H1 (cell line): ENCODE results near the gene SMURF2. TPM values are rescaled to one million over a fixed set of nuclear protein-coding genes. Genes with fewer than 3 reads are reported as not detected.

Source experiments
- CTCF ChIA-PET: fragments of 300-600 bp; sonication (Branson Sonifier 250); formaldehyde crosslinking; loops from one replicate; lab custom pipeline; 2021; ENCODE audit not compliant: partially characterized antibody; lab: Charles Lee
- POLR2A ChIA-PET: fragments of 300-600 bp; sonication (Branson Sonifier 250); formaldehyde crosslinking; loops from one replicate; lab custom pipeline; 2021; ENCODE audit warnings: inconsistent platforms; ENCODE audit not compliant: partially characterized antibody; lab: Charles Lee
- DNase-seq, 2 experiments: peaks; one replicate each; pipeline versions ENCODE4 v3.0.0 to v3.0.0-alpha.2; 2010 to 2022; ENCODE audit warnings: low spot score in 2 of 2, low read depth in 1 of 2, mixed read lengths in 1 of 2
- FAIRE-seq: peaks from 2 replicates; lab custom pipeline; 2011; peaks lifted over from hg19 to GRCh38; lab: Jason Lieb, UNC
- H2AFZ ChIP-seq: 2 replicates; pipeline ENCODE4 v1.8.1; 2012; ENCODE audit warnings: low read length, inconsistent platforms
- H2AK5ac ChIP-seq: 2 replicates; pipeline ENCODE4 v1.6.1; 2013; ENCODE audit warnings: low read depth, low read length
- H2BK120ac ChIP-seq: replicated peaks from 2 replicates; pipeline ENCODE3; 2013; ENCODE audit warnings: low read depth, low read length, inconsistent platforms
- H2BK12ac ChIP-seq: 2 replicates; pipeline ENCODE4 v1.6.1; 2013; ENCODE audit warnings: low read depth, low read length
- H2BK15ac ChIP-seq: 2 replicates; pipeline ENCODE4 v1.6.1; 2013; ENCODE audit warnings: low read length
- H2BK20ac ChIP-seq: 2 replicates; pipeline ENCODE4 v1.6.1; 2013; ENCODE audit warnings: low read length
- H2BK5ac ChIP-seq: 2 replicates; pipeline ENCODE4 v1.6.1; 2013; ENCODE audit warnings: low read depth, low read length
- H3K14ac ChIP-seq: 2 replicates; pipeline ENCODE4 v1.6.1; 2013; ENCODE audit warnings: inconsistent platforms; ENCODE audit not compliant: insufficient read length
- H3K18ac ChIP-seq: 2 replicates; pipeline ENCODE4 v1.6.1; 2013; ENCODE audit warnings: low read length; ENCODE audit errors: extremely low read depth
- H3K23ac ChIP-seq: 2 replicates; pipeline ENCODE4 v1.6.1; 2013; ENCODE audit warnings: inconsistent platforms; ENCODE audit not compliant: insufficient read length
- H3K23me2 ChIP-seq: 2 replicates; pipeline ENCODE4 v1.6.1; 2013; ENCODE audit warnings: low read depth, low read length
- H3K27ac ChIP-seq: 2 replicates; pipeline ENCODE4 v1.6.1; 2011; ENCODE audit warnings: low read depth, low read length, inconsistent platforms
- H3K27me3 ChIP-seq, 4 experiments: replicated peaks in 1 of 4; 1 replicate in 1 of 4; 2 replicates in 3 of 4; pipeline versions ENCODE4 v1.6.1 to v1.8.1; 2011 to 2013; ENCODE audit warnings: low read length in 3 of 4, mild to moderate bottlenecking in 3 of 4, inconsistent platforms in 2 of 4, mixed read lengths in 2 of 4, moderate library complexity in 1 of 4; ENCODE audit not compliant: control insufficient read depth in 3 of 4, insufficient read depth in 3 of 4; ENCODE audit errors: extremely low read depth in 1 of 4
- H3K36me3 ChIP-seq, 4 experiments: 2 replicates each; pipeline versions ENCODE4 v1.6.1 to v1.8.1; 2011 to 2013; ENCODE audit warnings: mild to moderate bottlenecking in 4 of 4, low read length in 3 of 4, moderate library complexity in 2 of 4, control low read depth in 1 of 4, inconsistent platforms in 1 of 4; ENCODE audit not compliant: insufficient read depth in 4 of 4, control insufficient read depth in 2 of 4
- H3K4ac ChIP-seq: replicated peaks from 2 replicates; pipeline ENCODE3; 2013; ENCODE audit warnings: low read length, low read depth, mixed read lengths, inconsistent platforms; ENCODE audit not compliant: insufficient read length
- H3K4me1 ChIP-seq, 4 experiments: replicated peaks in 1 of 4; 1 replicate in 1 of 4; 2 replicates in 3 of 4; pipeline versions ENCODE4 v1.6.1 to v1.8.1; 2011 to 2013; ENCODE audit warnings: low read length in 3 of 4, inconsistent platforms in 2 of 4, mixed read lengths in 1 of 4; ENCODE audit not compliant: insufficient read depth in 4 of 4, control insufficient read depth in 3 of 4
- H3K4me2 ChIP-seq, 2 experiments: 2 replicates each; pipeline versions ENCODE4 v1.6.1 to v1.8.1; 2011 to 2013; ENCODE audit warnings: low read depth in 2 of 2, low read length in 2 of 2, control low read depth in 1 of 2, inconsistent platforms in 1 of 2, mild to moderate bottlenecking in 1 of 2; ENCODE audit not compliant: insufficient read depth in 1 of 2
- H3K4me3 ChIP-seq, 4 experiments: fragments of 200-600, 300-600 bp in 1 of 4; sonication (generic), shearing (Covaris generic), sonication (Bioruptor Twin) in 1 of 4; 2 replicates each; pipeline versions ENCODE4 v1.5.1 to v1.8.1; 2011 to 2016; ENCODE audit warnings: low read length in 4 of 4, low read depth in 3 of 4, control low read depth in 2 of 4, inconsistent platforms in 2 of 4, mild to moderate bottlenecking in 2 of 4, mixed read lengths in 1 of 4, moderate library complexity in 1 of 4; ENCODE audit not compliant: insufficient read depth in 2 of 4; ENCODE audit errors: extremely low read depth in 1 of 4
- H3K56ac ChIP-seq: replicated peaks from 2 replicates; pipeline ENCODE3; 2013; ENCODE audit warnings: low read depth, mild to moderate bottlenecking, mixed read lengths, low read length, inconsistent platforms; ENCODE audit not compliant: insufficient read length
- H3K79me1 ChIP-seq: 2 replicates; pipeline ENCODE4 v1.6.1; 2013; ENCODE audit warnings: low read depth, low read length, control low read depth
- H3K79me2 ChIP-seq, 2 experiments: 2 replicates each; pipeline versions ENCODE4 v1.6.1 to v1.8.1; 2012 to 2013; ENCODE audit warnings: low read length in 2 of 2, mild to moderate bottlenecking in 2 of 2, inconsistent platforms in 1 of 2; ENCODE audit not compliant: insufficient read depth in 2 of 2, control insufficient read depth in 1 of 2
- H3K9ac ChIP-seq, 4 experiments: replicated peaks in 1 of 4; 1 replicate in 1 of 4; 2 replicates in 3 of 4; pipeline versions ENCODE4 v1.6.1 to v1.8.1; 2011 to 2013; ENCODE audit warnings: low read depth in 3 of 4, low read length in 3 of 4, control low read depth in 2 of 4, mild to moderate bottlenecking in 2 of 4, moderate library complexity in 2 of 4, inconsistent platforms in 1 of 4; ENCODE audit errors: extremely low read depth in 1 of 4
- H3K9me3 ChIP-seq, 2 experiments: 2 replicates each; pipeline versions ENCODE4 v1.6.1 to v1.8.1; 2012 to 2013; ENCODE audit warnings: mild to moderate bottlenecking in 2 of 2, moderate library complexity in 2 of 2, control low read depth in 1 of 2, inconsistent platforms in 1 of 2, low read depth in 1 of 2, low read length in 1 of 2, mixed read lengths in 1 of 2; ENCODE audit not compliant: insufficient read depth in 2 of 2
- H4K20me1 ChIP-seq, 2 experiments: replicated peaks in 1 of 2; 2 replicates each; pipeline versions ENCODE3 to v1.8.1; 2011 to 2013; ENCODE audit warnings: inconsistent platforms in 2 of 2, low read length in 2 of 2, mild to moderate bottlenecking in 1 of 2; ENCODE audit not compliant: insufficient read depth in 2 of 2, control insufficient read depth in 1 of 2
- H4K5ac ChIP-seq: 2 replicates; pipeline ENCODE4 v1.6.1; 2013; ENCODE audit warnings: low read length, low read depth, mixed read lengths, inconsistent platforms; ENCODE audit not compliant: insufficient read length
- H4K8ac ChIP-seq: 2 replicates; pipeline ENCODE4 v1.8.0; 2013; ENCODE audit warnings: mild to moderate bottlenecking, moderate library complexity, low read length, inconsistent platforms; ENCODE audit not compliant: insufficient read depth; ENCODE audit errors: extremely low read depth
- H4K91ac ChIP-seq: replicated peaks from 2 replicates; pipeline ENCODE3; 2013; ENCODE audit warnings: low read length, mixed read lengths, inconsistent platforms; ENCODE audit not compliant: insufficient read length
- TAF7 ChIP-seq: optimal IDR thresholded peaks from 2 replicates; pipeline ENCODE3; 2011; ENCODE audit warnings: low read depth, mild to moderate bottlenecking, inconsistent platforms, low read length, moderate library complexity, borderline replicate concordance
- WGBS, 2 experiments: shearing (Covaris generic) in 1 of 2; methylation state at CpG; one replicate each; pipeline versions ENCODE4 v1.1.6 to v1.1.7; 2013 to 2015; ENCODE audit warnings: low lambda C conversion rate in 2 of 2, mixed read lengths in 2 of 2, inconsistent platforms in 1 of 2, low coverage in 1 of 2, missing lambda C conversion rate in 1 of 2; ENCODE audit not compliant: insufficient replicate concordance in 2 of 2, insufficient coverage in 1 of 2, insufficient read length in 1 of 2; ENCODE audit errors: extremely low coverage in 1 of 2, missing lambda C conversion rate in 1 of 2; 5-methylcytosine and 5-hydroxymethylcytosine counted together
- polyA plus RNA-seq, 7 experiments: library from polyadenylated mRNA; depleted of rRNA in 3 of 7; stranded (reverse) in 5 of 7; unstranded in 2 of 7; fragments of >200 nt in 5 of 7; fragments of 200-250 nt in 2 of 7; gene quantifications; 1 replicate in 5 of 7; 2 replicates in 1 of 7; 4 replicates in 1 of 7; pipeline versions ENCODE4 v1.2.1 to v1.2.3, GENCODE V29; 2011 to 2013; ENCODE audit warnings: missing spikeins in 2 of 7, mixed read lengths in 2 of 7
- total RNA-seq: library from RNA; stranded (reverse); fragmentation: NEBNext Ultra II Directional; extraction: Animal tissue kit (Norgen Biotek cat#: 25700); gene quantifications from 2 replicates; pipeline ENCODE4 v1.2.1, GENCODE V29; 2021
- TF ChIP-seq, protein P1 (sequence below): IDR thresholded peaks from 2 replicates; pipeline ENCODE4 v1.6.1; 2012; ENCODE audit warnings: inconsistent platforms

Gene SMURF2
- total and polyA plus RNA-seq, 2 of the 8 experiments (the other 6 are each of a cell fraction or from before 2014, with no cell fraction given), result 7.2 to 29.2 TPM

- Histone ChIP-seq H2AK5ac (no peak overlapping the region), H3K79me1 (no peaks in the 10 kb centered on the region), H2BK120ac (no peak overlapping the region), H2AFZ (no peak overlapping the region), H3K18ac (no peak overlapping the region), H3K4ac (no peak overlapping the region), H4K91ac (no peak overlapping the region), H2BK20ac (no peak overlapping the region), H3K9ac (no peak overlapping the region), H3K27me3 (no peaks in the 10 kb centered on the region), H4K5ac (no peak overlapping the region), H3K56ac (no peak overlapping the region), H3K14ac (no peak overlapping the region), H3K27ac (no peak overlapping the region), H2BK15ac (no peak overlapping the region), H3K4me1 (no peaks in the 10 kb centered on the region), H3K23me2 (no peaks in the 10 kb centered on the region), H3K79me2 (peaks cover 0 to 6% of the 10 kb centered on the region in 2 experiments; a peak in 2 of 4 replicates), H4K8ac (no peak overlapping the region), H3K36me3 (peaks cover 0 to 4% (median 0%) of the 10 kb centered on the region in 4 experiments; a peak in 2 of 8 replicates), H3K9me3 (no peaks in the 10 kb centered on the region), H4K20me1 (peaks cover 0 to 3% of the 10 kb centered on the region in 2 experiments), H3K4me3 (no peak overlapping the region), H3K23ac (no peak overlapping the region), H2BK12ac (no peak overlapping the region), H3K4me2 (no peak overlapping the region), H2BK5ac (no peak overlapping the region)
- ChIA-PET POLR2A (interaction anchor here (2.8 kb wide), 1 partner anchor 93 kb away, joined by 13 read pairs; the partner anchor contains the start of genes CEP95 and DDX5), CTCF (interaction anchor here (0.6 kb wide), 1 partner anchor 748 kb away, joined by 3 read pairs; no protein-coding TSS in a partner anchor)
- FAIRE-seq (no peak), DNase-seq (no peak)
- WGBS, 2 experiments, result 92 to 100% methylated on average over 1 to 2 of the region's 2 CpGs
- TF ChIP-seq, protein P1, sequence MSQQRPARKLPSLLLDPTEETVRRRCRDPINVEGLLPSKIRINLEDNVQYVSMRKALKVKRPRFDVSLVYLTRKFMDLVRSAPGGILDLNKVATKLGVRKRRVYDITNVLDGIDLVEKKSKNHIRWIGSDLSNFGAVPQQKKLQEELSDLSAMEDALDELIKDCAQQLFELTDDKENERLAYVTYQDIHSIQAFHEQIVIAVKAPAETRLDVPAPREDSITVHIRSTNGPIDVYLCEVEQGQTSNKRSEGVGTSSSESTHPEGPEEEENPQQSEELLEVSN, result no peak
- TF ChIP-seq TAF7, result no peak
Observed at GRCh38 chr17:64598672-64599071, 63.4 kb downstream of the SMURF2 start.
